Activated naive CD4-positive, alpha-beta T cell (primary cell): ENCODE measurements around the gene METTL23.
"Not testable (repeated sequence)": the region's sequence is repeated elsewhere in the genome, so short reads cannot be mapped to it uniquely, and the experiment has no call there.

Experiments used
- DNase-seq, 4 experiments: peaks; one replicate each; lab custom pipeline; 2025; lab: John Stamatoyannopoulos, UW

METTL23 gene

DNA sequence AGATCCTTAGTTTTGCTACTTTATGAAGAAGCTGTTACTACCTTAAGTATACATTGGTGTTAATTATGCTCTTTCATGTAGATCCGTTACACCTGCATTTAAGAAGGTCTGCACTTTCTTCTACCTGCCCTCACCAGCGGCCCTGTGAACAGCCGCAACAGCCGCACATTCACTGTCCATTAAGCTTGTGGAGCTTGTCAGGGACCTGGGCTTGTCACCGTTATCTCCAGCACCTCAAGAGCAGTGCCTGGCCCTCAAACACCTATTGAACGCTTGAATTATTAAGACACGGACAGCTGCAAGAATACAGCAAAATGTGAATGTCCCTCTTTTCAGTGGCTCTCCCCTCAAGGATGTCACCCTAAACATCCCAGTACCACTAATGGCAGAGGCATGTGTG, 12.9 kb upstream of the METTL23 start:
- DNase-seq = no peak

- no peak for DNase-seq
Observed at GRCh38 chr17:76714336-76714735, 12.3 kb upstream of the METTL23 start.

- peak; percentile 49 to 74 (median 70) for DNase-seq
Observed at GRCh38 chr17:76714822-76715495, 11.7 kb upstream of the METTL23 start.

- no peak for DNase-seq
Observed at GRCh38 chr17:76715496-76715830, 11.2 kb upstream of the METTL23 start.

- DNase-seq = peak in 1 of 4 experiments; percentile 18
Observed at GRCh38 chr17:76716146-76716838, 10.3 kb upstream of the METTL23 start.

DNA sequence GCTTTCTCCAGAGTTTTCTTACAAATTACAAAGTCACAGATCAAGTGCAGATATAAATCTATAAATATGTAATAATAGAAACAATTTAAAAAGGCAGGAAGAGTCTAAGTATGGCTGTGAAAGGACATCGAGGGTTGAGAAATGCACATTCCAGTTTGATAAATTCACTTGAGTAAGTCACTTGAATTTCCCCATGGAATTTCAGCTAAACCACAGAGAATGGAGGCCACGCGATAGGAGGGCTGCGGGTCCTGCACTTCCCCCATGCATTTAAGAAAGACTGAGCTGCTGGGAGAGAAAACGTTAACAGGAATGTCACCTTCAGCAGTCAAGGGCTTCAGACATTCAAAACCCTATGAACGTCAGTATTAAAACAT, 9.8 kb upstream of the METTL23 start:
- DNase-seq = no peak

- DNase-seq = no peak
Observed at GRCh38 chr17:76718516-76718915, 8.1 kb upstream of the METTL23 start.

DNA sequence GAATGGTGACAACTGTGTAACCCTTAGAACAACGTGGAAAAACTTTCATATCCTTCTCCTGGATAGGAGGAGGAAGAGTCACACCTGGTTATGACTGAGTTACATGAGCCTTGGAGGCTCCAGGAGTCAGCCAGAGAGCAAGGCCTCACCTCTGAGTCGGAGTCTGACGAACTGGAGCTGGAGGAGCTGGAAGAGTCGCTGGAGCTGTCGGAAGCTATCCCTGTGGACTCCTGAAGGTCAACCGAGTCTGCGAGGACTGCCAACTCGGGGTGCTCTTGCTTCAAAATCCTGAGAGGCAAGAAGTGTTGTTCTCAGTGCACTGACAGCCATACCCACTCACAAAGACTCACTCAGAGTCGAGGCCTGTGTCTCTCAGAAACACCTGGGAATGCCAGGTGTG, 6.4 kb upstream of the METTL23 start:
- no peak for DNase-seq

GRCh38 chr17:76720941-76721340, 5.7 kb upstream of the METTL23 start:
- no peak for DNase-seq

DNA sequence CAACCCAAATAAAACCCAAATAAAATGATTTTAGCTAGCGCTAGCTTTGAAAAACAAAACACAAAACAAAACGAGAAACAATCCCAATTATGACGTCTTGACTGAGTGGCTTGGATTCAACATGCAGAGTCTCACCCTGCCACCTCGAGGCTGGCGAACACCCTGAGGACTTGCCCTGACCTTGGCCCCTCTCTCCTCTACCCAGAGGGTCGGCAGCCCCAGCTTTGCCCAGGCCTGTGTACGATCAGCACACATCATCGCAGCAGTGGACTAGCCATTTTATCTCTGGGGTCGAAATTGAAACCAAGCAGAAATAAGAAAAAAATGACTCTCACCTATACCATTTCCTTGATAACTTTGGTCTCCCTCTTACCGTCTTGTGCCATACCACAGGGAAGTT, 5.2 kb upstream of the METTL23 start:
- no peak for DNase-seq

DNA sequence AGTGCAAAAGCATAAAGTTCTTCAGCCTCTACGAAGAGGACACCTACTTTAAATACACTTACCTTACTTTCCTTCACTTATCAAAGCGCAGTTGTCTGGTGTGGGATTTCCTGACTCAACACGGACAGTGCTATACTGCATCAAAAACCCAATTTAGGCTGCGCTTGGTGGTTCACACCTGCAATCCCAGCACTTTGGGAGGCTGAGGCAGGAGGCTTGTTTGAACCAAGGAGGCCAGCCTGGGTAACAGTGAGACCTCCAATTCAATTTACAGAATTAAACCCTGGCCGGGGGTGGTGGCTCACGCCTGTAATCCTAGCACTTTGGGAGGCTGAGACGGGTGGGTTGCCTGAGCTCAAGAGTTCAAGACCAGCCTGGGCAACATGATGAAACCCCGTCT, 4.4 kb upstream of the METTL23 start:
- DNase-seq = no peak

DNA sequence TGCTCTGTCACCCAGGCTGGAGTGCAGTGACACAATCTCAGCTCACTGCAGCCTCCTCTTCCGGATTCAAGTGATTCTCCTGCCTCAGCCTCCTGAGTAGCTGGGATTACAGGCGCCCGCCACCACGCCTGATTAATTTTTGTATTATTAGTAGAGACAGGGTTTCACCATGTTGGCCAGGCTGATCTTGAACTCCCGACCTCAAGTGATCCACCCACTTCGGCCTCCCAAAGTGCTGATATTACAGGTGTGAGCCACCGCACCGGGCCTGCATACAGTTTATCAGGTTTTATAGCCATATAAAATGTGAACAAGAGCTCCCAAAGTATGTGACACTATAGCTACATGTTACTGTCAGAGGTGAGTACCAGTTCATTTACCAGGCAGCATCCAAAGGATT, 3.7 kb upstream of the METTL23 start:
- not testable (repeated sequence) for DNase-seq

DNA sequence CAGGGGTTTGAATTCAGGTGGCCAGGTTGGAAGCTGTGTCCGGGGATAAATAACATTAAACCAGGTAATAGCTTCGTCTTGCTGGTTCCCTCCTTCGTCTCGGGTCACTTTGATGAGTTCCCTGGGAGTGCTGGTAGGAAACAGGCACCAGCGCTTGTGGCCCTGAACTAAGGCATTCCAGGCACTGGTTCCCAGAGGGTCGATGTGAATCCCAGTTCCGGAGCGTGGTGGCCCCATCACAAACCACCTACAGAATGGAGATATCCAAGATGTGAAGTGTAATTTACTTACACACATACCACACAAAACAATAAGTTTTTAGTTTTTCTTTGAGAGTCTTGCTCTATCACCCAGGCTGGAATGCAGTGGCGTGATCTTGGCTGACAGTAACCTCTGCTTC, 2.8 kb upstream of the METTL23 start:
- DNase-seq = no peak

DNA sequence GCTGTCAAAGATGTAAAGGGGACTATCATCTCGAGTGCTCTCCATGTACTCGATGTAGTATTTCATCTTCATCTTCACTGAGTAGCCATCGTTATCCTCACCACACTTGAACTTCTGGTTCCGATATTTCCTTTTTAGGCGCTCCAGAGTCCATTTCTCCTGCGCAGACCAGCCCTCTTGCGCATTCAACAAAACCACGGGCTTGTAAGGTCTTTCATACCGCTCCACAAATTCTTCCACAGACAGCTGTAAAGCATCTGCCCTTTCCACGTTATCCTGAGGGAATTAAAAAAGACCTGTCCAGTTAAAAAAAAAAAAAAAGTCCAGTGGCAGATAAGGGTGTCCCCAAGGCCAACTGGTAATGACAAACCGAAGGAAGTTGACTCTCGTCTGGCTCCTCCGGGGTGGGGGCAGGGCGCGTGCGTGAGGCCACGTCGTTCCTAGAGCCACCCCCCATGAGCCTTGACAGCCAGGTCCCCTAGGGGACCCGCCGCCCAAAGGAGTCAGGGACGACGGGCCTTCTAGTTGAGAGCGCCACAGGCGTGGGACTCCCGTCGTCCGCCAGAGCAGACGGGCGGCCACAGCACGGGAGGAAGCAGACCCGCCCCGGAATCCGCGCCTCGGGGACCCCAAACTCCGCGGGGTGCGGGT, 934 bp upstream of the METTL23 start:
- peak; percentile 42 to 63 (median 42) for DNase-seq

DNA sequence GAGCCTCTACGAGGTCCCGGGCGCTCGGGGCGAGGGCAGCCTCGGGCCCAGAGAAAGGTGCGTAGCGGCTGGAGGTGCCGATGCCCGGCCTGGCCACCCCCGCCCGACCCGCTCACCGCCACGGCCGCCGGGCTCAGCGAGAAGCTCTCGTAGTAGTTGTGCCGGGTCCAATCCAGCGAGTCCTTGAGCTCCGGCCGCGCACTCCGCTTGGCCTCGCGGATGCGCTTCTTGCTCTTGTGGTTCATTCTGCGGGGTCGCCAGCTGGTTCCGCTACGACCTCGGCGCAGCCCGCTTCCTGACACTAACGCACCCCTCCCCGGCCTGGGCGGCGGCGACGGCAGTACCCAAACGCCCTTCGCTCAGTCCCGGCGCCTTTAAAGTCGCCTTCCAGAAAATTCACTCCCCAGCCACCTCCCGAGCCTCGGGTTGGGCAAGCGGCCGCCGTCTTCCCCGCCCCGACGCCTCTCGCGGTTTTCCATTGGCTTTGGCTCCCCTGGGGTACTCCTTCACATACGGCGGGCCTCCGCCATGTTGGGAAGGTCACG, 336 bp upstream of the METTL23 start, which contains the start of gene JMJD6:
TSS of gene JMJD6 (minus strand) at position 376 of the 545 bp plus-strand sequence. CDS start at position 245, 131 bp downstream.
- DNase-seq = peak; percentile 82 to 90 (median 87)

DNA sequence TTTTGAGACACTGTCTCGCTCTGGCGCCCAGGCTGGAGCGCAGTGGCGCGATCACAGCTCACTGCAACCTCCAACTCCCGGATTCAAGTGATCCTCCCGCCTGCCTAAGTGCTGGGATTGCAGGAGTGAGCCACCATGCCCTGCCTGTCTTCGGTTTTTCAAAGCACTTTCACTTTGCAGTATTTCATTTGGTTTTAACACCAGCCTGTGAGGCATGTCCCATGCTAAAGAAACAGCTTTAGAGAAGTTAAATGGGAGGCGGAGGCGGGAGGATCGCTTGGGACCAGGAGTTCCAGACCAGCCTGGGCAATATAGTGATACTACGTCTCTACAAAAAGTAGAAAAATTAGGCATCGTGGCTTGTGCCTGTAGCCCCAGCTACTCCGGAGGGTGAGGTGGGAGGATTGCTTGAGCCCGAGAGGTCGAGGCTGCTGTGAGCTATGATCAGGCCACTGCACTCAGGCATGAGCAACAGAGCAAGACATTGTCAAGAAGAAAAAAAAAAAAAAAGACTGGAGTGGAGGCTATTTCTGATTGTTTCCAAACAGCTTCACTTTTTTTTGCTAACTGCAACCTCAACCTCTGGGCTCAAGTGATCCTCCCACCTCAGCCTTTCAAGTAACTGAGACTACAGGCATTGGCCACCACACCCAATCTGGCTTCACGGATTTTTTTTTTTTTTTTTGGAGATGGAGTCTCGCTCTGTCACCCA, 1.3 kb downstream of the METTL23 start:
- DNase-seq = no peak

GRCh38 chr17:76731800-76732733, 5.4 kb downstream of the METTL23 start:
- not testable (repeated sequence) for DNase-seq

GRCh38 chr17:76732734-76733617, 6.3 kb downstream of the METTL23 start:
- DNase-seq = no peak

DNA sequence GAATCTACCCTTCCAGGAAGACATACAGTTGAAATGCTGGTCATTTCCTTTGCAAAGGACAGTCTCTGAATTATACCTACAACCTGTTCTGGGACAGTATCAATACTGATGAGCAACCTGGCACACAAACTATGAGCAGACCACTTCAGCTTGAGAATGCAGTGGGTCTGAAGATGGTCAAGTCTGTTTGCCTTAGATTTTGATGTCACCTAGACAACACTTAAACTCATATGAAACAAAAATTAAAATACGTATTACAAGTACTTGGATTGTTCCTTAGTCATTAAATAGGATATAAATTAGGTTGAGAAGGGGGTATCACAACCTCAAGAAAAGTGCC, 6.9 kb downstream of the METTL23 start:
- DNase-seq = no peak
